IPS DF 4.7 (cell line): ENCODE results near the gene TFDP2.
"Not testable (repeated sequence)": the region's sequence is repeated elsewhere in the genome, so short reads cannot be mapped to it uniquely, and the experiment has no call there.

Experiments
- DNase-seq: peaks from one replicate; pipeline ENCODE4 v3.0.0-alpha.2; 2013; ENCODE audit warnings: low spot score; ENCODE audit errors: extremely low read depth

TFDP2 gene

GRCh38 chr3:141929341-141929995, 219.9 kb downstream of the TFDP2 start:
- DNase-seq, result no peak

- no peak for DNase-seq
Observed at GRCh38 chr3:141928631-141929270, 220.6 kb downstream of the TFDP2 start.

DNA sequence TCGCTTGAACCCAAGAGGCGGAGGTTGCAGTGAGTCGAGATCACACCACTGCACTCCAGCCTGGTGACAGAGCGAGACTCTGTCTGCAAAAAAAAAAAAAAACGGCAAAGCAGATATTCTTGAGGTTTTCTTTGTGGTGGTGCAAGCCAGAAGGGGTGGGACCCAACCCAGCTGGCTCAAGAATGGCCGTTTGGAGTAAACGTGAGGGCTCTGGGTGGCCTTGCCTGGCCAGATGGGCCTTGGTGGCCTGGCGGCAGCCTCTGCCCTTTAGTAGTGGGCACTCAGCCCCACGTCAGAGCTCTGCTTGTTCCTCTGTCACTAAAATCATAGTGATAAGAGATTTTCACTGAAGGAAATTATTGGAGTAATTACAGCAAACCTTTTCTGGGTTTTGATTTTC, 222.4 kb downstream of the TFDP2 start:
- DNase-seq, result no peak

DNA sequence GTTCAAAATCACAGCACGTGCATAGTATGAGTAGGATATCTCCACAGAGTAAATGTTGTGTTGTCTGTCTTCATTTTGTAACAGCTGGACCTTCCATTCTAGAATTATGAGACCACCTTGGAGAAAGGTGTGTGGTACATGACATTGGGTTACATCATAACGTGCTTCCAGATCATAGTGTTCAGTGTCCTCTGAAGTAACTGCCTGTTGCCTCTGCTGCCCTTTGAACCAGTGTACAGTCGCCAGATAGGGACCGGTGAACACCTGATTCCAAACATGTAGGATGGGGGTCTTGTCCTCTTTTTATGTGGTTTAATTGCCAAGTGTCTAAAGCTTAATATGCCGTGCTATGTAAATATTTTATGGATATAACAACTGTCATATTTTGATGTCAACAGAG, 223.7 kb downstream of the TFDP2 start:
- DNase-seq, result not testable (repeated sequence)

DNA sequence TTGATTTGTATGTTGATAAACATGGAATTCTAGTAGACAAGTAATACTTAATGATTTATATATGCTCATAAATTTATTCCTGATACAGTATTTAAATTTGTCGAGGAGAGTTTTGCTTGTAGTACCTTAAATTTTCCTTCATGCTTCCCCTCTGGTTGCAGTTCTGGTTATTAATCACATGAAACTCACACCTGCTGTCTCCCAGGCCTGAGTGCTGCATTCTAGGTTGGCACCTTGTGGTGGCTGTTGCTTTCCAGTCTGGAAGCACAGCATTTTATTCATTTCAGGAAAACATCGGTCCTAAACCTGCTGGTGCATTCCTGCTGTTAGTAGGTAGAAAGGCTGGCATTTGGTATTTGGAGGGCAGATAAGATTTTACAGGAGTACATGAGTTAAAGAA, 228.0 kb downstream of the TFDP2 start:
- no peak for DNase-seq

DNA sequence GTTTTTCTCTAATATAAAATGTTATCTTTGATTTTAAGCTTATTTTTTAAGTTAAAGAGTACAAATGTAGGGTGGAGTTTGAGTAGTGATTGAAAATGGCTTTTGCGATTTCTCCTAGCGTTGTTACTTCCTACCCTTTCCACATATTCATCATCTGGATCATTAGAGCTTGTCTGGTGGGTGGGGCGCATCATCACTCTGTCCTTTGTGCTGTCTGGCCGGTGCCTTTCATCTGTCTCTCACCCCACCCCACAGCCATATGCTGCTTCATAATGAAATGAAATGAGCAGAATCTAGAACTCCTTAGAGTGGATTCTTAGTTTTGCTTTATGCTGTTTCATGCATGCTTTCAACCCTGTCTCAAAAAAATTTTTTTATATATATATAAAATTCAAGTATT, 228.6 kb downstream of the TFDP2 start:
- no peak for DNase-seq

DNA sequence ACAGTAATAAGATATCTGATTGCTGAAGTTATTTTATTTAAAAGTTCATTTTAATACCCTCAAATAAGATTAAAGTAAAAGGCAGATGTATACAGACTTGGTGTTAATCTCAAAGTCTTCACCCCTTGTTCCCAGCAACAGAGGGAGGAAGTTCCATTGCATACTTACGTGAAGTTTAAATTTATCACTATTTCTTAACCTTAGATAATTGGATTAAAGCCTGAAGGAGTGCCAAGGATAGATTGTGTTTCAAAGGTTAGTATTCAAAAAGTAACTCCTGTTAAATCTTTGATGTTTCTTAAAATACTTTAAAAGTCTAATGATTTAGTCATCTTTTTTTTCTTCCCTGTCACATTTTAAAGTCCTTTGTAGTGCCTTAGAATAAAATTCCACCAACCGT, 233.6 kb downstream of the TFDP2 start:
- no peak for DNase-seq

GRCh38 chr3:141915016-141915415, 234.3 kb downstream of the TFDP2 start:
- no peak for DNase-seq

DNA sequence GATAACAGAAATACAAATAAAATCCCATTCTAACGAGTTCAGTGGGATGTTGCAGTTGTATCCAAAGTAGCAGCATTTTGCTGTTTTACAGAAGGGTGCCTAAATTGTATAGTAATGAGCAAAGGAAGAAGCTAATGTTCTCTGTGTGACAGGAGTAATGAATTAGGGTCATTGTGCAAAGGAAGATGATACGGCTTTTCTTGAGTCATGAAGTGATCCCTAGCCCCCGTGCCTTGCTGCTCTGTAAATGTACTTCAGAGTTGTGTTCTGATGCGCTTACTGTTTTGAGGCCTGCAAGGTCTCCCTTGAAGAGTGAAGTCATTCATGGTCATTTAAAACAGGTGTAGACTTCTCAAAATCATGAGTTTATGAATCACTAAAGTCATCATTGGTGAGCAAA, 235.0 kb downstream of the TFDP2 start:
- no peak for DNase-seq

- DNase-seq, result peak; percentile 19
Observed at GRCh38 chr3:141913150-141913811, 236.1 kb downstream of the TFDP2 start.

DNA sequence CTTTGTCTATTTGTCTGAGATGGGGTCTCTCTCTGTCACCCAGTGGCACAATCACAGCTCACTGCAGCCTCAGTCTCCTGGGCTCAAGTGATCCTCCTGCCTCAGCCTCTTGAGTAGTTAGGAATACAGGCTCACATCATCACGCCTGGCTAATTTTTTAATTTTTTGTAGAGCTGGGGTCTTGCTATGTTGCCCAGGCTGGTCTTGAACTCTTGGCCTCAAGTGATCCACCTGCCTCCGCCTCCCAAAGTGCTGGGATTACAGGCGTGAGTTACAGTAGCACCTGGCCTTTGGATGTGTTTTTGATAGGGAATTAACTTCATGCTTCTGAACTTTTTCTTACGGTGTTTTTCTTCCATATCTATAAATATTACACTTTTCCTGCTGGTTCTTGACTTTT, 239.4 kb downstream of the TFDP2 start:
- not testable (repeated sequence) for DNase-seq

DNA sequence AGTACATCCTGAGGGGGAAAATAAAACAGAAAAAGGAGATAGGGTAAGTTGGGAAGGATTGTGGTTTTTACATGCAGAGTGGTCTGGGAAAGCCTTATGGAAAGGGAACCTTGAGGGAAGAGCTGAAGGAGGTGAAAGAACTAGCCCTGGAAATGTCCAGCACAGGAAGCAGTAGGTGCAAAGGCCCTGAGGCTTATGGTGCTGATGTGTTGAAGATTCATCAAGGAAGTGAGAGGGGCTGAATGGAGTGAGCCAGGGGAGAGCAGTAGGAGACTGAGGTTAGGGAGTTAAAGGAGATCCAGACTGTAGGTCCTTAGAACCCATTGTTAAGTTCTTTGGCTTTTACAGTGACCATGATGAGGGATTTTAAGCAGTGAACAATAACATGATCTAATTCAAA, 239.9 kb downstream of the TFDP2 start:
- DNase-seq, result no peak

DNA sequence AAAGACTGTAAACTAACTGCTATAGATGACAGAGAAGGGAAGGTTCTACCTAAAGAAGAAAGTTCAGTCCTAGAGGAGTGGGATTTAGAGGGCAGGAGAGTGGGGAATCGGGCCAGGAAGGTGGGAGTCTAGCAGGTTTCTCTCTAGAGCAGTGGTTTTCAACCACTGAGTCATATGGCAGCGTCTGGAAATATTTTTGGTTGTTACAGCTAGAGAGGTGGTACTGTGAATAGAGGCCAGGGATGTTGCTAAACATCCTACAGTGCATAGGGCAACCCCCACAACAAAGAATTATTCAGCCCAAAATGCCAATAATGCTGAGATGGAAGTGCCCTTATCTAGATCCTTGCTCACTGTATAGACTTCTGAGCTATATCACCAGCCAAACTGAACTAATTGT, 244.2 kb downstream of the TFDP2 start:
- no peak for DNase-seq

DNA sequence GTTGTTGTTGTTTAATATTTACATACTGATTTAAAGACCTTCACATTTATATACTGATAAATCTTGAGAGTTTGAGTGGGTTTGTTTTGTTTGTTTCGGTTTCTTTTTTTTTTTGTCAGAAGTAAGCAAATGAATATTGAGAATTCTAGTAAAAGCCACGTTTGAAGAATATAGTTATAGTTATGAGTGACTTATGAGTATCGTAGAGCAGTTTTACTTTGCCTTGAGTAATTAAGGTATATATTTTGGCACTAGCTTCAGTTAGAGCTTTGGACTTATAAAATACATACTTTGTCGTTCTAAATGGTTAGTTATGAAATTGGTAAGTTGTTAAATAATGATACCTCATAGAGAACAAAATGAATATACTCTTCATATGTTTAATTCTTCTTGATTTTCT, 245.1 kb downstream of the TFDP2 start:
- no peak for DNase-seq

GRCh38 chr3:141901914-141902313, 247.4 kb downstream of the TFDP2 start:
- DNase-seq, result no peak

- DNase-seq, result no peak
Observed at GRCh38 chr3:141900343-141900742, 249.0 kb downstream of the TFDP2 start.

DNA sequence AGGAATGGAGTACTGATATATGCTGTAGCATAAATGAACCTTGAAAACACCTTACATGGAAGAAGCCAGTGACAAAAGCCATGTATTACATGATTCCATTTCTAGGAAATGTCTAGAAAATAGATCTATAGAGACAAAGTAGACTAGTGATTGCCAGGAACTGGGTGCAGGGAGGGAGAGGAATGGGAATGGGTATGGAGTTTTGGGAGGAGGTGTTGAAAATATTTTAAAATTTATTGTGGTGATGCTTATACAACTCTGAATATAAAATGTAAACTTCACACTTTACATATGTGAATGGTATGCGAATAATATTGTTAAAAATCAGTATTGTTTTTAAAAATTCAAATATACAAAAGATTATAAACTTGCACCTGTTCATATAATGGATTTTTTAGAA, 250.4 kb downstream of the TFDP2 start:
- DNase-seq, result no peak

DNA sequence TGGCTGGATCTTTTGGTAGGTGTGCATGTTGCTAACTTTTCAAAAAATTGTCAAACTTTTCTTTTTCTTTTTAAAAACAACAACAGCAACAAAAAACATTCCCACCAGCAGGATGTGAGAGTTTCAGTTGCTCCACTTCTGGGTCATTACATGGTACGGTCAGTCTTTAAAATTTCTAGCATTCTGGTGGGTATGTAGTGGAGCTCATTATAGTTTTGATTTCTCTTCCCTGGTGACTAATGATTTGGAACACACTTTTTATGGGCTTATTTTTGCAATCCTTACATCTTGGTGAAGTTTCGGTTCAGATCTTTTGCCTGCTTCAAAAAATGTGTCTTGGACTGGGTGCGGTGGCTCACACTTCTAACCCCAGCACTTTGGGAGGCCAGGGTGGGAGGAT, 253.6 kb downstream of the TFDP2 start:
- DNase-seq, result no peak

- no peak for DNase-seq
Observed at GRCh38 chr3:141894524-141895176, 254.7 kb downstream of the TFDP2 start.
